ENCODE data around the gene CEP152.
"Not testable (repeated sequence)": the region's sequence is repeated elsewhere in the genome, so short reads cannot be mapped to it uniquely, and the experiment has no call there.

CEP152 gene, protein sequence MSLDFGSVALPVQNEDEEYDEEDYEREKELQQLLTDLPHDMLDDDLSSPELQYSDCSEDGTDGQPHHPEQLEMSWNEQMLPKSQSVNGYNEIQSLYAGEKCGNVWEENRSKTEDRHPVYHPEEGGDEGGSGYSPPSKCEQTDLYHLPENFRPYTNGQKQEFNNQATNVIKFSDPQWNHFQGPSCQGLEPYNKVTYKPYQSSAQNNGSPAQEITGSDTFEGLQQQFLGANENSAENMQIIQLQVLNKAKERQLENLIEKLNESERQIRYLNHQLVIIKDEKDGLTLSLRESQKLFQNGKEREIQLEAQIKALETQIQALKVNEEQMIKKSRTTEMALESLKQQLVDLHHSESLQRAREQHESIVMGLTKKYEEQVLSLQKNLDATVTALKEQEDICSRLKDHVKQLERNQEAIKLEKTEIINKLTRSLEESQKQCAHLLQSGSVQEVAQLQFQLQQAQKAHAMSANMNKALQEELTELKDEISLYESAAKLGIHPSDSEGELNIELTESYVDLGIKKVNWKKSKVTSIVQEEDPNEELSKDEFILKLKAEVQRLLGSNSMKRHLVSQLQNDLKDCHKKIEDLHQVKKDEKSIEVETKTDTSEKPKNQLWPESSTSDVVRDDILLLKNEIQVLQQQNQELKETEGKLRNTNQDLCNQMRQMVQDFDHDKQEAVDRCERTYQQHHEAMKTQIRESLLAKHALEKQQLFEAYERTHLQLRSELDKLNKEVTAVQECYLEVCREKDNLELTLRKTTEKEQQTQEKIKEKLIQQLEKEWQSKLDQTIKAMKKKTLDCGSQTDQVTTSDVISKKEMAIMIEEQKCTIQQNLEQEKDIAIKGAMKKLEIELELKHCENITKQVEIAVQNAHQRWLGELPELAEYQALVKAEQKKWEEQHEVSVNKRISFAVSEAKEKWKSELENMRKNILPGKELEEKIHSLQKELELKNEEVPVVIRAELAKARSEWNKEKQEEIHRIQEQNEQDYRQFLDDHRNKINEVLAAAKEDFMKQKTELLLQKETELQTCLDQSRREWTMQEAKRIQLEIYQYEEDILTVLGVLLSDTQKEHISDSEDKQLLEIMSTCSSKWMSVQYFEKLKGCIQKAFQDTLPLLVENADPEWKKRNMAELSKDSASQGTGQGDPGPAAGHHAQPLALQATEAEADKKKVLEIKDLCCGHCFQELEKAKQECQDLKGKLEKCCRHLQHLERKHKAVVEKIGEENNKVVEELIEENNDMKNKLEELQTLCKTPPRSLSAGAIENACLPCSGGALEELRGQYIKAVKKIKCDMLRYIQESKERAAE (N-terminal part only)

GRCh38 chr15:48810414-48811324 is at the start of gene CEP152:
CEP152 (minus strand) TSS chr15:48811069; CDS start chr15:48805649, 5,420 bp downstream.
- peak; percentile 100 for DNase-seq

- no peak for DNase-seq
Observed at GRCh38 chr15:48859426-48859825, 48.6 kb upstream of the CEP152 start.

DNA sequence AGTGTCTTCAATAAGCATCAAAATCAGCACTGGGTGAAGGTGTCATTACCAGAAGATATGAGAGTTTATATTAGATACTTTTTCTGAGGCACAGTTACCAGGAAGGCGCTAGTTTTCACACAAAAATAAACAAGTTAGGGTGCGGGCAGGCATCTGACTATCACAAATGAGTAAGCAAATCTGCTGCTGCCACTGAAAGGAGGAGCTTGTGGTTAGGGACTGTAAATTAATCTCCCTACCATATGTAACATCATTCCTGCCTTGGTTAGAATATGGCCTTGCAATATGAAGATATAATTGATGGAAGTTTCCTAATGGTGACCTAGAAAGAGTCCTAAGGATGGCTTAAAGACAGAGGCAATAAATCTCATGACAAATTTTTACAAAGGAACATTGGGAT is 47.5 kb upstream of the CEP152 start:
- DNase-seq, result peak; percentile 94

DNA sequence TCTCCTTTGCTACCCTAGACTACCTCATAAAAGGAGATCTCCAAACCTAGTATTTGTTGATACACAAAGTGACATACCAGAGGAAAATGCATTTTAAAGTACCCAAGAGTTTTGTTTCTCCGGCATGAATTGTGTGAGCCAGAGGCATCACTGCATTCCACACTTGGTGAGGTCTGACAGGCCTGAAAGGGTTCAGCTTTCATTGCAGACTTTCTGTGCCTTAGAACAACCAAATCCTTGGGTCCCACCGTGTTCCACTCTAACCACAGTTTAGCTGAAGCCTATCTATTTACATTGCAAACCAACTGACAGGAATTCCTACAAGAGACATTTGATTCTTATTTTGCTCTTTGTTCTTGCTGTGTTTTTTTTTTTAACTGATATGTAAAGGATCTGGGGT is 46.1 kb upstream of the CEP152 start:
- DNase-seq, result no peak

- peak; percentile 53 for DNase-seq
Observed at GRCh38 chr15:48855501-48856440, 44.9 kb upstream of the CEP152 start.

GRCh38 chr15:48854434-48854833 is 43.6 kb upstream of the CEP152 start:
- not testable (repeated sequence) for DNase-seq

DNA sequence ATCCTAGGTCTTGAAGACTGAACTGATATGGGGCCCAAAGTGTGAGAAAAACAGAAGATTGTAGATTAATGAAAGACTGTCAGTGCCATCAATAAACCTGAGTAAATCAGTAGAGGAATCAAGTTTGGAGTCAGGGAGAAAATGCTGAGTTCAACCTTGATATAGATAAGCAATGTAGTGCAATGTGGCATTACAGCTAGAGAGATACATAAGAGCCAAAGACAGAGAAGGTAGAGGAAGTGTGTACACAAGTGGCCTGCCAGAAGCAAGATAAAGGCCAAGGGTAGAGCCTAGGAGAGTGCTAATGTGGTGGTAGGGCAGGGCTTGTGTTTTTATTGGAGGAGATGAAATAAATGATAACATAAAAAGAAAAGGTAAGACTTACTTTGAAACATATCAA is 41.1 kb upstream of the CEP152 start:
- DNase-seq, result peak; percentile 74

DNA sequence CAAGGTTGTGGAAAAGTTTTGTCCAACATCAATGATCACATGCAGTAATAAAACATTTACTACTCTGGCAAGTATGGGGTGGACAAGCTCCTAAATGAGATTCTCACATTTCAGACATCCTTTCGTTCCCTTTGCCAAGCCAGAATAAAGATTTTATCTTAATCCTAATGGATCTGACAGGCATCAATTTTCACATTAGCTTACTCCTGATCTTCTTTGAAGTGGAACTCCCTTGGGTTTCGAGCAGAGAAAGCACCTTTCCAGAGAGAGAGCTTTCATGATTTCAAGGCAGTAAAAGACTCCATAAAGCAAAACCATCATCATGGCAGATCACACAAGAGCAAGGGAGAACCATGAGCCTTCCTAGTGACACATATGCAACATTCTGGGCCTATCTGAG is 39.8 kb upstream of the CEP152 start:
- no peak for DNase-seq

DNA sequence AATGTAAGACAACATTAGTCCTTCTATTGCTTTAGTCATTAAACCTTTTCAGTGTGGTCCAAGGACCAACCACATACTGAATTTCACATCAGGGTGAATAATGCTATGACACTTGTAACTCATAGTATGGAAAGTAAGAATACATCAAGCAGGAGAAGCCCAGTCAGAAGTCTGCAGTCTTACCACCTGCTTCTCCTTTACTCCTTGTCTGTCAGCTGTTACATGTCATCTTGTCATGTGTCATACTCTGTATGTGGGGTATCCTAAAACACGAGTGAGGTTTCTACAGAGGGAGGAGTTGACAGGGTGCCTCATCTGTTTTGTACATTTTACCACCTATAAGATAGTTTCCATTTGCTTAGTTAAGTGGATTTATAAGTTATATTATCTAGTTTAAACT is 34.3 kb upstream of the CEP152 start:
- no peak for DNase-seq

- no peak for DNase-seq
Observed at GRCh38 chr15:48842501-48842900, 31.6 kb upstream of the CEP152 start.

DNA sequence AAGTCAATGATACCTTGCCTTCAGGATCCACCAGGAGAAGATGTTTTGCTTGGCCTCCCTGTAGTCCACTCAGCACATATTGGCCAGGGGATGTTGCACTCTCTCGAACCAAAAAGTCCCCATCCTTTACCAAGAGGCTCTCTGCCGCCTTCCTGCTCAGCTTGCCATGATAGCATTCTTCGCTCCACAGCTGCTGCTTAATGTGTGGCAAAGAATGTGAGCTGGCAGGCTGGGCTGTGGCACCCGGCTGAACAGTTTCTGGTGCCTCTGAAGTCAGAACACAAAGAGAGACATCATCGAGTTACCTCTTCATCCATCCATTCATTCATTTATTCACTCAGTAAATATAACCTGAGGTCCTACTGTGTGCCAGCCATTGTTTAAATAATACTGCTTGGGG is 23.9 kb upstream of the CEP152 start:
- DNase-seq, result no peak

GRCh38 chr15:48833526-48834239 is 22.8 kb upstream of the CEP152 start:
- no peak for DNase-seq

GRCh38 chr15:48832648-48833047 is 21.8 kb upstream of the CEP152 start:
- no peak for DNase-seq

GRCh38 chr15:48828906-48829305 is 18.0 kb upstream of the CEP152 start:
- no peak for DNase-seq

- no peak for DNase-seq
Observed at GRCh38 chr15:48828471-48828870, 17.6 kb upstream of the CEP152 start.

- DNase-seq, result no peak
Observed at GRCh38 chr15:48825075-48825474, 14.2 kb upstream of the CEP152 start.

- no peak for DNase-seq
Observed at GRCh38 chr15:48823706-48824105, 12.8 kb upstream of the CEP152 start.

DNA sequence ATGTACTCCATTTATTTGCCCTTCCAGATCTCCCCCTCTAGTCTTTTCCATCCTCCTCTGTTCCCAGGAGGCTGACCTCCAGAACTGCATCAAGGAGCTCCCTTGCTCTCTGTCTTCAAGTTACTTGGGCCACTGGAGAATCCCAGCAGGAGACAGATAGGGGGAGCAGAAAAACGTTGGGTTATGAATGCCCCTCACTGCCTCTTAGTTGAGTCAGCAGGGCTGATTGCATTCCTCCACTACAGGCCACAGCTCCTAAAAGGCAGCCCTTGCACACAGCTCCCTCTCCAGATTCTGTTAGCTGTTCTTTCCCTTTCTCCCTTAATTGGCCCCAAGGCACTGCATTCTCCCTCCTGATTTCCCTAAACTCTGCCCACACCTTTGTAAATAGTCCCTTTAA is 12.4 kb upstream of the CEP152 start:
- DNase-seq, result no peak

DNA sequence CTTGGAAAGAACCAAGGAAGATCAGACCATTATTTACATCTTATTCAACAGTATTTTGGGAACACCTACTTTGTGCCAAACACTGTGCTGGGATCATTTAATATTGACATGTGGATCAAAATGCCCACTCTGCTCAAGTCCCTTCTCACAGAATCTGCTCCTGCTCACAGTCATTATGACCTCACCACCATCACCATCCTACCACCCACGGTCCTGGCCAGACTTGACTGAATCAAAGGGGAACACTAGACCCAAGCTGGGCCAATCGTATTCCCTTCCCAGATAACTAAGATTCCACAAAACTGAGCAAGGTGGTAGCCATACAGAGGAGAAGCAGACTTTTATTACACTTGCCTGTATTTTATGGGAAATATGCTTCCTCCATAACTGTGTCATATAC is 3.4 kb upstream of the CEP152 start:
- DNase-seq, result no peak

- peak; percentile 61 for DNase-seq
Observed at GRCh38 chr15:48811325-48811958, 573 bp upstream of the CEP152 start.

Measured in hematopoietic multipotent progenitor cell treated with erythropoietin and hydrocortisone succinate and interleukin-3 and kit ligand, for 6 days (in vitro differentiated cells).